ENCODE measurements around the gene CHD2.

Gene CHD2

DNA sequence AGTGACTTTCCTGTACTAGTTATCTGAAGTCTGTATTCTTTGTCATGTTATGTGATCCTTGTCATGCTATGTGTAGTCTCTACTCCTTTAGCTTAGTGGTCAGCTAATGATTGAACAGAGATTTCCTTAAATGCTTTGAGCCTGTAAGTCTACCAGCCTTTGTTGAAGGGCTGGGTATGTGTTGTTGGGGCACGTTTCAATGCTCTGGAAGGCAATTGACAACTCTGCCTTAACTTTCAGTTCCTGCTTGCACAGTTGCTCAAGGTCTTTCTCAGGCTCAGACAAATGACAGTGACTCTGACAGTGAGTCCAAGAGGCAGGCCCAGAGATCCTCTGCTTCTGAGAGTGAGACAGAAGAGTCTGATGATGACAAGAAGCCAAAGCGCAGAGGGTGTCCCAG lies 89.3 kb downstream of the CHD2 start:
- no peaks in the 10 kb centered on the region for H3K79me2 ChIP-seq (ENCODE audit: control insufficient read depth, low read length)
- H3F3A ChIP-seq (ENCODE audit: control insufficient read depth, insufficient read depth) = no peaks in the 10 kb centered on the region
- no peaks in the 10 kb centered on the region for H3K9me2 ChIP-seq (replicated peaks; ENCODE audit: control insufficient read depth, low read length)
- no peaks in the 10 kb centered on the region for H3K27me3 ChIP-seq (ENCODE audit: control insufficient read depth, low read length)
- H3K9me3 ChIP-seq (ENCODE audit: control insufficient read depth, insufficient read depth, low read length) = no peaks in the 10 kb centered on the region
- H3K4me3 ChIP-seq (ENCODE audit: low read length) = no peak overlapping the region
- no peak overlapping the region for H3K4me2 ChIP-seq (ENCODE audit: low read length)
- no peaks in the 10 kb centered on the region for H3K4me1 ChIP-seq (ENCODE audit: control insufficient read depth, low read length)
- no peak overlapping the region for H3K27ac ChIP-seq (ENCODE audit: low read depth, low read length)
- H3K36me3 ChIP-seq (ENCODE audit: control insufficient read depth, low read length) = peaks cover 77% of the 10 kb centered on the region
- TF ChIP-seq EZH2phosphoT487 (IDR thresholded peaks at IDR 0.05; ENCODE audit: borderline replicate concordance, low read length) = no peak
- no peak for TF ChIP-seq CTCF (IDR thresholded peaks at IDR 0.05; ENCODE audit: low read depth, low read length, poor library complexity, severe bottlenecking)
- no peaks in the 10 kb centered on the region for H4K20me1 ChIP-seq (ENCODE audit: control insufficient read depth, insufficient read depth, low read depth, low read length)

DNA sequence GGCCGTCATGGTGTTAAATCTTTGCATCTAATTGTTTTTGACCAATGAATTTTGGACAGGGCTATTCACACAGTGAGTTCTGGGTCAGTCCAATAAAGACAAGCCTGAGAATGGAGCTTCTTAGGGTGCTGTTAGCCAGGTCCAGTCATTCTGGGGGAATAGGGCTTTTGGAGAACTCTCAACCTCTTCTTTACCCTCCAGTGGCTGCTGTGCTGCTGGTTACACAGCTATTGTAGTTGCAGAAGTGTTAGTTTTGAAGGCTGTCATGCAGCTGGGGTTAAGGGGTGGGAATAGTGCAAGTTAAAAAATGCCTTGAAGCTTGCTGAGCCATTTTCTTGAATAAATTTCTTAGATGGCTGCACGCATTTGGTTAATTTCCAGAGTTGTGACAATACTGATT lies 89.9 kb downstream of the CHD2 start:
- Histone ChIP-seq H3K4me2 (ENCODE audit: low read length) (no peak overlapping the region), H3K79me2 (ENCODE audit: control insufficient read depth, low read length) (no peaks in the 10 kb centered on the region), H3K4me3 (ENCODE audit: low read length) (no peak overlapping the region), H3F3A (ENCODE audit: control insufficient read depth, insufficient read depth) (no peaks in the 10 kb centered on the region), H3K36me3 (ENCODE audit: control insufficient read depth, low read length) (peaks cover 72% of the 10 kb centered on the region), H3K27me3 (ENCODE audit: control insufficient read depth, low read length) (no peaks in the 10 kb centered on the region), H3K9me2 (replicated peaks; ENCODE audit: control insufficient read depth, low read length) (no peaks in the 10 kb centered on the region), H3K27ac (ENCODE audit: low read depth, low read length) (no peak overlapping the region), H4K20me1 (ENCODE audit: control insufficient read depth, insufficient read depth, low read depth, low read length) (no peaks in the 10 kb centered on the region), H3K9me3 (ENCODE audit: control insufficient read depth, insufficient read depth, low read length) (no peaks in the 10 kb centered on the region), H3K4me1 (ENCODE audit: control insufficient read depth, low read length) (no peaks in the 10 kb centered on the region)
- TF ChIP-seq EZH2phosphoT487 (IDR thresholded peaks at IDR 0.05; ENCODE audit: borderline replicate concordance, low read length) = no peak
- TF ChIP-seq CTCF (IDR thresholded peaks at IDR 0.05; ENCODE audit: low read depth, low read length, poor library complexity, severe bottlenecking) = no peak

GRCh38 chr15:92992720-92993119 lies 92.6 kb downstream of the CHD2 start:
- H3K4me2 ChIP-seq (ENCODE audit: low read length) = no peak overlapping the region
- peaks cover 73% of the 10 kb centered on the region for H3K36me3 ChIP-seq (ENCODE audit: control insufficient read depth, low read length)
- H3K9me2 ChIP-seq (replicated peaks; ENCODE audit: control insufficient read depth, low read length) = no peaks in the 10 kb centered on the region
- no peak overlapping the region for H3K4me3 ChIP-seq (ENCODE audit: low read length)
- TF ChIP-seq EZH2phosphoT487 (IDR thresholded peaks at IDR 0.05; ENCODE audit: borderline replicate concordance, low read length) (no peak), CTCF (IDR thresholded peaks at IDR 0.05; ENCODE audit: low read depth, low read length, poor library complexity, severe bottlenecking) (no peak)
- H3K4me1 ChIP-seq (ENCODE audit: control insufficient read depth, low read length) = no peaks in the 10 kb centered on the region
- no peak overlapping the region for H3K27ac ChIP-seq (ENCODE audit: low read depth, low read length)
- H3K9me3 ChIP-seq (ENCODE audit: control insufficient read depth, insufficient read depth, low read length) = no peaks in the 10 kb centered on the region
- no peaks in the 10 kb centered on the region for H3F3A ChIP-seq (ENCODE audit: control insufficient read depth, insufficient read depth)
- H3K79me2 ChIP-seq (ENCODE audit: control insufficient read depth, low read length) = no peaks in the 10 kb centered on the region
- no peaks in the 10 kb centered on the region for H3K27me3 ChIP-seq (ENCODE audit: control insufficient read depth, low read length)
- no peaks in the 10 kb centered on the region for H4K20me1 ChIP-seq (ENCODE audit: control insufficient read depth, insufficient read depth, low read depth, low read length)

- Histone ChIP-seq H3K27me3 (ENCODE audit: control insufficient read depth, low read length) (no peaks in the 10 kb centered on the region), H3K9me2 (replicated peaks; ENCODE audit: control insufficient read depth, low read length) (no peaks in the 10 kb centered on the region), H3K79me2 (ENCODE audit: control insufficient read depth, low read length) (no peaks in the 10 kb centered on the region), H3K4me2 (ENCODE audit: low read length) (no peak overlapping the region), H3F3A (ENCODE audit: control insufficient read depth, insufficient read depth) (no peaks in the 10 kb centered on the region; the same call in 1 of the 2 replicates), H3K36me3 (ENCODE audit: control insufficient read depth, low read length) (peaks cover 70% of the 10 kb centered on the region), H3K4me1 (ENCODE audit: control insufficient read depth, low read length) (peaks cover 3% of the 10 kb centered on the region; the same call in 1 of the 2 replicates), H4K20me1 (ENCODE audit: control insufficient read depth, insufficient read depth, low read depth, low read length) (no peaks in the 10 kb centered on the region), H3K4me3 (ENCODE audit: low read length) (no peak overlapping the region), H3K9me3 (ENCODE audit: control insufficient read depth, insufficient read depth, low read length) (no peaks in the 10 kb centered on the region), H3K27ac (ENCODE audit: low read depth, low read length) (no peak overlapping the region)
- TF ChIP-seq EZH2phosphoT487 (IDR thresholded peaks at IDR 0.05; ENCODE audit: borderline replicate concordance, low read length) = no peak
- TF ChIP-seq CTCF (IDR thresholded peaks at IDR 0.05; ENCODE audit: low read depth, low read length, poor library complexity, severe bottlenecking) = no peak
Measured at GRCh38 chr15:92997821-92998220, 97.7 kb downstream of the CHD2 start.
